Measurements from ENCODE around the gene ARNT2.

DNA sequence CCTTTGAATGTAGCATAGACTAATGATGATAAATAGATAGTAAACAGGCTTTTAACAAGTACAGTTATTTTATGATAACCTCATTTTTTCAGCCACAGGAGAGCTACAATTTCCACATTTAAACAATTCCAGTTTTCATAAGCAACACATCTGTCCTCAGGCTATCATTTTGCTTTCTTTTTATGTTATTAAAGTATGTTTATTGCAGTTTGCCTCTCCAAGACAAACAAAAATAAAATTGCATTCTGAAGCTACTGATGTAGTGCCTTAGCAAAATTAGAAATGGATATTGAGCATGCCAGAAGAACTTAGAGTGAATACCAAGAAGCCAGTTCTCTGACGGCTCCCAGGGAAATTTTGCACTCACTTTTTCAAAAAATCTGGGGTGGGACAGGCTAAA lies 150.4 kb downstream of the ARNT2 start:
- TF ChIP-seq POLR2A (IDR thresholded peaks at IDR 0.05; ENCODE audit: low read length) (no peak), GATA1 (IDR thresholded peaks at IDR 0.05; ENCODE audit: low read depth, low read length) (no peak)
